Activated CD8-positive, alpha-beta memory T cell treated with anti-CD3 and anti-CD28 coated beads for 48 hours (primary cell): Measurements from ENCODE around the gene CA11.
"Not testable (repeated sequence)": the region's sequence is repeated elsewhere in the genome, so short reads cannot be mapped to it uniquely, and the experiment has no call there.

Experiments
- DNase-seq, 3 experiments: peaks; one replicate each; pipeline ENCODE4 v3.0.0-alpha.2; 2020; ENCODE audit warnings: low read depth in 2 of 3, low spot score in 2 of 3

Gene CA11

DNA sequence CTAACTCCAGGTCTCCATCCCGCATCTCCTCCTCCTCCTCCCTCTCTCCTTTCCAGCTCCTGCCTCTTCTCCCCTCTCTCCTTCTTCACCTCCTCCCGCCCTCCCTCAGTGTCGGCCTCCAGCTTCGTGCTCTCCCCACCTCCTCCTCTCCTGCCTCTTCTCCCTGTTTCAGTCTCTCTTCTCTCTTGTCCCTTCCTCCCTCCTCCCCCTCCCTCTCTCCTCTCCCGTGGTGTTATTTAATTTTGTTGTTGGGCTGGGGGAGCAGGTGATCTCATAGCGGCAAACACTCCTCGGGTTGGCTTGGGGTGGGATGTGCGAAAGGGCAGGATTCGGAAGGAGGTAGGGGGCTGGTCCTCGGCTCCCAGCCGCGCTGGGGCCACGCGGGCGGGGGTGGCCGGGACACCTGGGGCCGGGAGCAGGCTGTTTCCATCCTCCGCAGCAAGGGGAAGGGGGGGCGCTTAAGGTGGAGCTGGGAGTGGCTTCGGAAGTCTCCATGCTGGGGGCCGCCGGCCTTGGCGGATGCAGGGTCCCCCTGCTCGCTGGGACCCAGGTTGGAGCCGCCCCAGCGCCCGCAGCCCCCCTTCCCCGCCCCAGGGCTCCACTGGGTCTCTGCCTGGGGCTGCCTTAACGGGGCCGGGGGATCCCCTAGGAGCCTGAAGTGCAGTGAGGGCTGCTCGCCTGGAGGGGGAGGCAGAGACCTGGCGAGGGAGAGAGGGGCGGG lies at the start of gene CA11:
Gene CA11, minus strand, starts transcription at position 187 of the 721 bp plus-strand sequence. CDS start 555 bp downstream, outside the sequence.
- DNase-seq, result peak; percentile 78 to 94 (median 82)

DNA sequence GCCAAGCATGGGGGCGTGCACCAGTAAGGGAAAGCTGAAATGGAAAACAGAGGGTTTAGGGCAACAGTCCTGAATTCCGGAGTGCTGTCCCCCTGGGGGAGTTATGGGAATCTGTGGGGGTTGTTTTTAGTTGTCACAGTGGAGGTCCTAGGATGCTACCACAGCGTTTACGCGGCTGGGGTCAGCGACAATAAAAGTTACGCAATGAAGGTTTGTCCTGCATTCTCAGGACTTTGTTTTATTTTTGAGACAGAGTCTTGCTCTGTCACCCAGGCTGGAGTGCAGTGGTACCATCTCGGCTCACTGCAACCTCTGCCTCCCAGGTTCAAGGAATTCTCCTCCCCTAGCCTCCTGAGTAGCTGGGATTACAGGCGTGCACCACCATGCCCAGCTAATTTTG lies 47.6 kb upstream of the CA11 start:
- DNase-seq, result not testable (repeated sequence)

DNA sequence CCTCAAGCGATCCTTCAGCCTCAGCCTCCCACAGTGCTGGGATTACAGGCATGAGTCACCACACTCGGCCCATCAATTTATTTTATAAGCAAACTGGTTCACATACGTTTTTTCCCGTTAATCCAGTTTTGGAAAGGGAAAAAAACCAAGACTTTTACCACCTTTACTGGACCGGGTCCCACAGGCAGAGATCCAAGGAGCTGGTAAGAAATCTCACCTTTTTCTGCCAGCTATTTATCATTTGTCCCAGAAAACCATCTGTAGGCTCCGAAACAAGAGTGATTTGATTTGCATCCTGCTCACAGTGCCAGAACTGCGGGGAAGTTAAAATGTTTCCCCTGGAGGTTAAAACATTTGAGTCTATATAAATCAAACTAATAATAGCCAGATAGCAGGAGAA lies 43.5 kb upstream of the CA11 start:
- no peak for DNase-seq

DNA sequence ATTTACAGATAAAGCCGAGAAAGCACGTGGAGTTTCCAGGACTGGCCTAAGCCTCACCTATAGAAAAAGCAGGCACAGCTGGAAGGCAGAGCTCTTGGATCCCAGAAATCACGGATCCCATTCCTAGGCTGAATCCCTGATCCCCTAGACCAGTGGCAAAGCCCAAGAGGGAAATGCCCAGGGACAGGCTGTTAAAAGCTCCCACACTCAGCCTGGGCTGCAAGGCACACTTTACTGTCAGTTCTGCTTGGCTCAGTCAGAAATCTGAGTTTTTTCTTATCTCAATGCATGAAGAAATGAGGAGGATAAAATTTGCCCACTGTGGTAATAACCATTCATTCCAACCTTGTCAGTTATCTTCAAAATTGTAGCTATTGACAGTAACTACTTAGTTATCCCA lies 41.8 kb upstream of the CA11 start:
- no peak for DNase-seq

DNA sequence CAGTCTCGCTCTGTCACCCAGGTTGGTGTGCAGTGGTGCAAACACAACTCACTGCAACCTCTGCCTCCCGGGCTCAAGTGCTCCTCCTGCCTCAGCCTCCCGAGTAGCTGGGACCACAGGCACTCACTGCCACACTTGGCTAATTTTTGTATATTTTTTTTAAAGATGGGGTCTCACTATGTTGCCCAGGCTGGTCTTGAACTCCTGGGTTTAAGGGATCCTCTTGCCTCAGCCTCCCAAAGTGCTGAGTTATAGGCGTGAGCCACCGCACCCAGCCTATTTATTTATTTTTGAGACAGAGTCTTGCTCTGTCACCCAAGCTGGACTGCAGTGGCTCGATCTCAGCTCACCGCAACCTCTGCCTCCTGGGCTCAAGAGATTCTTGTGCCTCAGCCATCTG lies 40.6 kb upstream of the CA11 start:
- DNase-seq, result not testable (repeated sequence)

DNA sequence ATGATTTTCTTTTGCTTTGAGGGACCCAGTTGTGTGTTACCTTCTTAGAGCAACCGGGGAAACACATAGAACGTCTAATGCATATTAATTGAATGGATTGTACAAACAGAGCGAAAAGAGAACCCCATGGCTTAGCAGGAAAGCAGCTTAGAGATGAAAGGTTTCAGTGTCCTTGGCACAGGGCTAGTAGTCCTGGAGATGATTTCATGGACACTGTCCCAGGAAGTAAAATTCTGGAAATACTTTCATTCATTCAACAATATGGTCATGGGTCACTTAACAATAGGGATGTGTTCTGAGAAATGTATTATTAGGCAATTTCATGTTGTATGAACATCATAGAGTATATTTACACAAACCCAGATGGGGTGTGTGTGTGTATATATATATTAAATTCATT lies 40.1 kb upstream of the CA11 start:
- DNase-seq, result no peak

DNA sequence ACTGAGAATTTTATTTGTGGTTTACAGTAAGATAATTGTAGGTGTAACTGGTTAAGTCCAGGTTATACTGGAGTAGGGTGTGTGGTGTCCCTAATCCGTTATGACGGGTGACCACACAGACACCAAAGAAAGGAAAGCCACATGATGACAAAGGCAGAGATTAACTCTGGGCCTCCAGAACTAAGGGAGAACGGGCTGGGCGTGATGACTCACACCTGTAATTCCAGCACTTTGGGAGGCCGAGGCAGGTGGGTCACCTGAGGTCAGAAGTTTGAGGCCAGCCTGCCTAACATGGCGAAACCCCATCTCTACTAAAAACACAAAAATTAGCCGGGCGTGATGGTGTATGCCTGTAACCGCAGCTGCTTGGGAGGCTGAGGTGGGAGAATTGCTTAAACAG lies 39.6 kb upstream of the CA11 start:
- DNase-seq, result no peak

DNA sequence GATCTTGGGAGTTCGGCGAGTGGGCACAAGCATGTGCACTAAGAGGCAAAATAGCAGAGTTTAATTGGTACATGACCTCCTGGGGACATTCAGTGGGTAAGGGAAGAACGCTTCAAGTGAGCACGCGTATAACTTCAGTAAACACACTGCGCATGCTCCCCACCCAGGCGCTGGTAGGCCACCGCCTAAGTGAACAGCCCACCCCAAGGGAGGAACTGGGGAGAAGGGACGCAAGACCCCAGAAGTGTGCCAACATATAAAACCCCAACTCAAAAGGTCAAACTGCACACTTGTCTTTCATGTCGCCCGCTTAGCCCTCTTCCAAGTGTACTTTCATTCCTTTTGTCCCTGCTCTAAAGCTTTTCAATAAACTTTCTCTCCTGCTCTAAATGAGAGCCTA lies 37.4 kb upstream of the CA11 start:
- DNase-seq, result no peak

DNA sequence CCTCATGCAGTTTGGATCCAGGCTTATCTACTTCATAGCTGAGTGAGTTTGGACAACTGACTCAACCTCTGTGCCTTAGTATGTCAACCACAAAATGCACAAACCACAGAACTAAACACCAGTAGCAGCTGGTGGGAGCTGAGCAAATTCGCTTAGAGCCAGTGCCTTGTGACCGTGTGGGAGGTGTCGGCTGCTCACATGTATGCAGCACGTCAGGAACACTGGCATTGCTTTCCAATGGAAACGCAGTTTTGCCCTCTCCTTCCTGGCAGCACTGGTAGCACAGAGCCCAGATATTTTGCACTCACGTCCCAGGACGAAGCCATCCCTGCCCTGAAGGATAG lies 35.1 kb upstream of the CA11 start:
- DNase-seq, result no peak

DNA sequence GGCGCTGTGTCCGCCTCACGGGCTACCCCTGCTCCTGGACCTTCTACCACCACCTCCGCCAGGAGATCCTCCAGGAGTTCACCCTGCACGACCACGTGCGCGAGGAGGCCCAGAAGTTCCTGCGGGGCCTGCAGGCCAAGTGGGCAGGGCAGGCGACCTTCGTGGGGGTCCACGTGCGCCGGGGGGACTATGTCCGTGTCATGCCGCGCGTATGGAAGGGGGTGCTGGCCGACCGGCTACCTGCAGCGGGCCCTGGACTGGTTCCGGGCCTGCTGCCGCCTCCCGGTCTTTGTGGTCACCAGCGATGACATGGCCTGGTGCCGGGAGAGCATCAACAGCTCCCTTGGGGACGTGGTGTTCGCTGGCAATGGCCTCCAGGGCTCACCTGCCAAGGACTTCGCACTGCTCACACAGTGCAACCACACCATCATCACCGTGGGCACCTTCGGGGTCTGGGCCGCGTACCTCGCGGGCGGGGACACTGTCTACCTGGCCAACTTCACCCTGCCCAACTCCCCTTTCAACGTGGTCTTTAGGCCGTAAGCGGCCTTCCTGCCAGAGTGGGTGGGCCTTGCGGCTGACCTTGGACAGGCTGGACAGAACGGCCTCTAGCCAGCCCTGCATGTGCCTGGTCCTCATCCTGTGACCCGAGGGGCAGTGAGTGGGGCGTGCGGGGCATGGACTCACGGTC lies 34.6 kb upstream of the CA11 start:
- no peak for DNase-seq

DNA sequence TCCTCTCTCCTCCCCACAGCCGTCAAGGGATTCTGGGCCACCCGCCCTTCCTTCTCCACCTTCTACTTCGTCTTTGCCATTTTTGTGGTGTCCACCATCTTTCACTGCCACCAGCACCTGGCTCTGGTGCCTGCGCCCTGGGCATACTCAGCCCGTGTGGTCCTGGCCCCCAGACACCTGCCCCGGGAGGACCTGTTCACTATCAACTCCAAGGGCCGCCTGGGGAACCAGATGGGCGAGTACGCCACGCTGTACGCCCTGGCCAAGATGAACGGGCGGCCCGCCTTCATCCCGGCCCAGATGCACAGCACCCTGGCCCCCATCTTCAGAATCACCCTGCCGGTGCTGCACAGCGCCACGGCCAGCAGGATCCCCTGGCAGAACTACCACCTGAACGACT lies 34.0 kb upstream of the CA11 start:
- DNase-seq, result not testable (repeated sequence)

DNA sequence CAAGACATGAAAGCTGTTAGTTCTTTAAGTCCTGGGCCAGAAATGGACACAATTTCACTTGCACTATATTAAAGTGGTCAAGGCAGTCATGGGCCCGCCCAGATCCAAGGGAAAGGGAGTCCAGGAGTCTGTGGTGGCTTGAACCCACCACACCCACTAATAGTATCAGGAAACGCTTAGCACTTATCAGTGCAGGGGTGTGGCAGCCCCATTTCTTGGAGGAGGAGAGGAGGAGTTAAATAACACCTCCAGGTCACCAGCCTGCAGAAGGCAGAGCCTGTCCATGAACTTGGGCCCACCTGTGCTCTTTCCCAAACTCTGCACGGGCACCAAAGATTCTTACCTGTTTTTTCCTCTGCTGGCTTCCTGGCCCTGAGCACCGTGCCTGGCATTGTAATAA lies 32.2 kb upstream of the CA11 start:
- no peak for DNase-seq

DNA sequence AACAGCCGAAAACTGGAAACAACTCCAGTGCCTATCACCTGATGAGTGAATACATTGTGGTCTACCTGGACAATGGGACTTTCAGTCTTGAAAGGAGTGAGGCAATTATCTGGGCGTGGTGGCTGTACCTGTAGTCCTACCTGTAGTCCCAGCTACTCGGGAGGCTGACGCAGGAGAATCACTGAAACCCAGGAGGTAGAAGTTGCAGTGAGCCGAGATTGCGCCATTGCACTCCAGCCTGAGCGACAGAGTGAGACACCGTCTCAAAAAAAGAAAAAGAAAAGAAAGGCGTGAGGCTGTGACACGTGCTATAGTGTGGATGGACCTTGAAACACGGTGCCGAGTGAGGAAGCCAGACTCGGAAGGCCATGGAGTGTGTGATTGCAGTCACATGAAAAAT lies 30.9 kb upstream of the CA11 start:
- DNase-seq, result no peak

DNA sequence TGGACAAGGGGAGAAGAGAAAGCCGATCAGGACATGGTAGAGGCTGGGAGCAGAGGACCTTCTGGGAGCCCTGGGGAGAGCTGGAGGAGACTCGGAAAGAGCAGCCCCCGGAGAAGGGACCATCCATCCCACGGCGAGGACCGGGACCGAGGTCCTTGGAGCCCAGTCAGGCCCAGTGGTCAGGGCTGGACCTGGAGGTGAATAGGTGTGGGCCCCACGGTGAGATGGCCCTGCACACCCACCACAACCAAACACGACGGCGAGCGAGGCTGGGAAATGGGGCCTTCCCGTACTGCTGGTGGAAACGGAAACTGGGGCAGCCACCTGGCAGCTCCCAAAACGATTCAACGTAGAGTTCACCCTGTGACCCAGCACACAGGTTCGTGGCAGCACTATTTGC lies 30.5 kb upstream of the CA11 start:
- no peak for DNase-seq

DNA sequence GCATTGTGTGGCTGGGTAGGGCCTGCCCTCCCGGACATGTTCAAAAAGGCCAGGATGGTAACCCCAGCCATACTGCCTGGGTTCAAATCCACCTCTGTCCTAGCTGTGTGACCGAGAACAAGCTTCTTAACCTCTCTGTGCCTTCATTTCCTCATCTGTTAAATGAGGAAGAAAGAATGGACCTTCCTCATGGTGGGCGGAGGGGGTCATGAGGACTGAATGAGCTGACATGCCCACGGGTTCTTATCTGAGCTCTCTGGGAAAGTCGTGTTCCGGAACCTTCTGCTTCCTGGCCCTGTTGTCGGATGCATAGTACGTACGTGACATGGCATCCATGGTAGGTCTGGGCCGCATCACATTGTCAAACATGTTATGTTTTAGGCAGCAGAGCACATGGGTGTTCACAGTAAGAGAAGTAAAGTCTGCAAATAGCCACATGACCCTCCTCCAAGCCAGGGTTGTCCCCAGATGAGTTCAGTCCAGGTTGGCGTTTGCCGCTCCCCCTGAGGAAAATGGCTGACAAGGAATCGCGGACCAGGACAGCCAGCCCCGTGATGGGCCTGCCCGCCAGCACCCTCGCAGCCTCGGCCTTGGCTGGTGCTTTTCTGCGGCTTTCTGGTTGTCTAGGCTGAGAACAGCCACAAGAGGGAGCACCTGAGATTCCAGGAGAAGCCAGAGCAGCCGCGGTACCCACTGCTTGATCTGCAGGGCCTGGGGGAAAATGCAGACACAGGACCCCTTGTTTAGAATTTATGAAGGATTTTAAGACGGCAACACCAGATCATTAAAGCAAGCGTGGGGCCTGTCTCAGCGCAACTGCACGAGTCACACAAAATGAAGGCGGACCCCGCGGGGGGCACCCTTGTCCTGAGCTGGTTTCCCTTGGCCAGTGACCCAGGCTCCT lies 29.2 kb upstream of the CA11 start:
- peak; percentile 27 to 58 (median 47) for DNase-seq

DNA sequence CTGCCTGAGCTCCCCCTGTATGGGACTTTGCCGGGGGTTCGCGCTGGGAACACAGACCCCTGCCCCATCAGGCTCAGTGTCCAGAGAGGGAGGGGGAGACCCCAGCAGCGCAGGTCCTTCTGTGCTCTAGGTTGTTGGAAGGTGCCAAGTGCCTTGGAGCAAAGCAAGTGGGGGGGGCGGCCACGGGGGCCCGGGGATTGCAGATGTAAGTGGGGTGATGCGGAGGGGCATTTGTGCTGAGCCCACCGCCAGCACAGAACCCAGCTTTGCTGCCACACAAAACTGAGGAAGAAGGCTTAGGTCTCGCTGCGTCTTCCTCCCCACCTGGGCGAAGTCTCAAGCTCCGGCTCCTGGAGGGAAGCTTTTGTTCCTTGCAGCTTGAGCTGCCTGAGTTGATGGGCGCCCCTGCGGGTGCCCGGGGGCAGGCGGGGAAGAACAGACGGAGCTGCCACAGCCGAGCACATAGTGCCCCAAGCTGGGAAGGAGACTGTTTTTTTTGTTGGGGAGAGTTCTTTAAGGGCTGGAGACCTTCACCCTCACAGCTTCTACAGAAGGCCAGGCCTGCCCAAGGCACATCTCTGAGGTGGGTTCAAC lies 28.3 kb upstream of the CA11 start:
- no peak for DNase-seq

DNA sequence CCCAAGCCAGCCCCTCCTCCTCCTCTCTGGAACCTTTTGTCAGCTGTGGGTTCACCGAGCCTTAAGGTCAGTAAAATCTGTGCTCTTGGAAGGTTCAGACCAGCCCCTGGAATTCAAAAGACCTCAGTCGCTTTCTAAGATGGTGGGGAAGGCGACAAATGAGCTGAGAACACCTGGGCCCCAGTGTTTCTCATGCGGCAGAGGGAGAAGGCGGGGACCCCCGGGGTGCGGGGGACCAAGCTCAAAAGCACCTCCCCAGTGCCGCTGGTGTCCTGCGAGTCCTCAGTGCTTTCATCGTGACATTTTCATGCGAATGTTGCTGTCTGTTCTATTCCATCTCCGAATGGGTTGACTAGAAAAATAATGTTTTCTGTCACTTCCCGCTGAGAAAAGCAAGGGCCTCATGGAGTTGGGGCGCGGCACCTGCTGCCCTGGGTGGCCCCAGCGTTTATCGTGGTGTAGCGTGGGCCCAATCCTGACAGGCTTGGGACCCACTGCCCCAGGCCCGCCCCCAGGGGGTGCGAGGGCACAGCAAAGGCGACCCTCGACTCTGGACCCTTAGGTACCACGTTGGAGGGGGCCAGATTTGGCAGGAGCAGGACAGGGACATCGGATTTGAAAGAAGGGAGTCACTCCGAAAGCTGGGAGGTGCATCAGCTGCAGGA lies 27.6 kb upstream of the CA11 start:
- no peak for DNase-seq

DNA sequence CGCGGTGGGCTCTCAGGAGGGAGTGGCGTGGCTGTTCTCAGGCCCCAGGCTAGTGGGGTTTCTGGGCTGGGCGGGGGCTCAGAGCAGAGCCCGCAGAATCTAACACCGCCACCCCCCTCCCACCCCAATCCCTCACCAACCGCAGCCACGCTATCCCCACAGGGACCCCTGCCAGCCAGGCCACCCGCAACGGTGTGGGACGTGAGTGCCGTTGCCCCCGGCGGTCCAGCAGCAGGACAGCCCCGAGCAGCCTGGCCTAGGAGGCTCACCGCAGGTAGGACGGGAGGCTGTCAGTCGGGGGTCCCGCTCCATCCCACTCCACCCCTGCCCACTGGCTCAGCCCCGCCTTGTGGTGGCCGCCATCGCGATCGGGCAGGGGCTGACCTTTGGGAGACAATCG lies 27.0 kb upstream of the CA11 start, which contains the start of gene NTN5:
Gene NTN5, minus strand, starts transcription at position 24 of the 400 bp plus-strand sequence. CDS start 2,031 bp downstream, outside the sequence.
- DNase-seq, result no peak

DNA sequence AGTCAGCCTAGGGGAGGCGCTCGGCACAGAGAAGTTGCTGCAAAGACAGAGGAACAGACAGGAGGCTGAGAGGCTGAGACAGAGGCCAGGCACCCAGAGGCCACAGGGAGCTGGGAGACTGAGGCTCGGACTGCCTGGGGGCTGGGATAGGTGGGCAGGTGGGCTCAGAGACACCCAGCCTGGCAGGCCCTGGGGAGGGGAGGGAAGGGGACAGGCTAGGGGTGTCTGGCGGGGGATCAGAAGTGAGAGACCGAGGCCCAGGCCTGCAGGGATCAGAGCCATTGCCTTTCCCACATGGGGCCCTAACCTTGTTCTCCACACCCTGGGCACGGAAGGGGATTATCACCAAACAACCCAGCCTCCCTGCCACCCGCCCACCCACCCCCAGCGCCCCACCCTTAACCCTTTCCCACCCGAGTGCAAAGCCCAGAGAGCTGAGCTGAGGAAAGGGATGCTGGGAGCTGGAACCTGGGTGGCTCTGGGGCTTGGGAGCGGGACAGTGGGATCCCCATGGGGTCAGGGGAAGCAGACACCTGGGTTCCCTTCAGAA lies 25.5 kb upstream of the CA11 start:
- no peak for DNase-seq

DNA sequence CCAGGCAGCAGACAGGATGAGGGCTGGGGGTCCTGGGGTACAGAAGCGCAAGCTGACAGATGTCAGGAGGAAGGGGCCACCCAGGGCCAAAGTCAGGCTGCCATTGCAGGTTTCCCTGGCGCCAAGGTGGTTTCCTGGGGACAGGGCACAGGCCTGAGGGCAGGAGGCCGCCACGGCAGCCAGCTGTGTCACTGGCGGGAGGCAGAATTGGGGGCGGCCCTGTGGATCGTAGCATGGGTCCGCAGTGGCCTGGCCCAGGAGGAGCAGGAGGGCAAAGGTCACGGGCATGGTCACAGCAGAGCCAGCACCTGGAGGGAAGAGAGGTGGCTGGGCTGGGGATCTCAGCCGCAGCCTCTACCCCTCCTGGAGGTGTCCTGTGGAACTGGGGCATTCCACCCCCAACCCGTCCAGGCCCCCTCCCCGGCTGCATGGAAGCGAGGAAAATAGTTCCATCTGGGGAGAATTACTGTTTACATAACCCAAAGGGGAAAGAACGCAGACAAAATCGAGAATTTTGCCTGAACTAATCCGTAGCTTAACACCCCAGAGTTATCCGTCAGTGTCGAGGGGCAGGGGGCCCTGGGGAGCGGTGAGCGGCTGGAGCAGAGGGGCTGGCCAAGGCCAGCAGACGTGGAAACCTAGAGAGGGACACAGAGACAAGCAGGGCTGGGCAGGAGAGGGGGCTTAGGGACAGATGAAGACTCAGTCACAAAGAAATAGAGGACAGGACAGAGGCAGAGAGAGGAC lies 24.9 kb upstream of the CA11 start:
- no peak for DNase-seq
